Activated naive CD8-positive, alpha-beta T cell treated with anti-CD3 and anti-CD28 coated beads, Interleukin-2, amount 50 U/mL, for 16 hours (primary cell): ENCODE measurements around the gene ITK.

Source experiments
- DNase-seq: peaks from one replicate; pipeline ENCODE4 v3.0.0-alpha.2; 2020; ENCODE audit warnings: low read depth, low spot score

ITK gene

GRCh38 chr5:157180374-157181264 is at the start of gene ITK:
Gene ITK (plus strand): TSS chr5:157180840. CDS start chr5:157180978, 138 bp downstream.
- no peak for DNase-seq

GRCh38 chr5:157130925-157131324 is 49.7 kb upstream of the ITK start:
- DNase-seq = no peak

DNA sequence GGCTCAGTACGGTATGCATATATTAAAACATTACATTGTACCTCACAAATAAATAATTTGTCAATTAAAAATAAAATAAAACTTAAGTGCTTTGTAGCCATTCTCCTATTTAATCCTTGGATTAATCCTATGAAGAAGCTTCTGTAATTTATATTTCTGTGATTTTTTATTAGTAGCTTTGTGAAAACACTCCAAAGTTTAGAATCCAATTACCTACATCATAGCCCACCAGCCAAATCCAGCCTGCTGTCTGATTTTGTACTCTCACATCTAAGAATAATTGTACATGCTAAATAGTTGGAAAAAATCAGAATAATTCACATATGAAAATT is 48.4 kb upstream of the ITK start:
- no peak for DNase-seq

DNA sequence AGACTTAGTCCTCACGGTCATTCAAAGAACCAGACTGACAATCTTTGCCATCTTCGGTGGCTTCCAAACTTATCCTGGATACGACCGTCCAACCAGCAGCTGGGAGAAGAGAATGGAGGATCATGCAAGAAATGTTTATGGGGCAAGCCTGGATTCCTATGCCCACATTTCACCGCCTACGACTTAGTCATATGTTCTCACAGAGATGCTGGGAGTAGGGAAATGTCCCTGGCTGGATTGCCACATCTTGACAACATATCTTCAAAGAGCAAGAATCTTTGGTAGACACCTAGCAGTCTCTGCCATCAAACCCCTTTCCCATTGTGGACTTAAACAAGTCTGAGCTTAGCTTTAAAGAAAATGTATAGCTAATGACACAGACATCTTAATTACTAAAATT is 42.9 kb upstream of the ITK start:
- no peak for DNase-seq

DNA sequence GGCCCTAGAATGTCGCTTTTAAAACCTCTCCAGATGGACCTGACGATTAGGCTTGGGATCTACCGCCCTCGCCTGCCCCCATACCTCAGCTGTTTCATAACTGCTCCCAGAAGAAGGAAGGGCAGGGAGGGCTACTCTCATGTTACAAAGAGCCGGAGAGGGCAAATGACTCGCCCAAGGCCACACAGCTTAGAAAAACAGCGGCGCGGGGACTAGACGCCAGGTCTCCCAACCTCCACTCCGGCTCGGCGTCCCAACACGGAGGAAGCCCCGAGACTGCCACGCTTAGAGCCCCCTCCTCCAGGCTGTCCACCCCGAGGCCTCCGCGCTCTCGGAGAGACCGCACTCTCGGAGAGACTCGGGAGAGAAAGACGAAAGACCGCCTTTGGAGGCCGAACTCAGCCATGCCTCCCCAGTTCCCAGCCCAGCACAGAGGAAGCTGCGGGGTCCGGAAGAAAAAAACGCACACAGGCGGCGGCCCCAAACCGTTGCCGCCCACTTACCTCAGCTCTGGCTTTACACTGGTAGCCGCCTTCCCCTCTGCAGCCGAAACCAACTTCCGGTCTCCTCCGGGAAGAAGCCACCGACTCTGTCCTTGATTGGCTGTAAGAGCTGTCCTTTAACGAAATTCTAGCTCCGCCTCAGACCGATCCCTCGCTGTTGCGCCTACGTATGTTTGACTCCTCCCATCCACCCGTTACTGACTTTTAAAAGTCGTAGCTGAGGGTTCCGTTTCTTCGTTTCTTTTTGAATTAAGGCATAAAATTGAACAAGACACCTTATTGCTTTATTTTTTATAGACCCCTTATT is 38.1 kb upstream of the ITK start, which contains the start of gene MED7:
Gene MED7, minus strand, starts transcription at position 549 of the 810 bp plus-strand sequence. CDS start 3,434 bp downstream, outside the sequence.
- peak; percentile 82 for DNase-seq

- peak; percentile 25 for DNase-seq
Observed at GRCh38 chr5:157143127-157143971, 37.3 kb upstream of the ITK start.

DNA sequence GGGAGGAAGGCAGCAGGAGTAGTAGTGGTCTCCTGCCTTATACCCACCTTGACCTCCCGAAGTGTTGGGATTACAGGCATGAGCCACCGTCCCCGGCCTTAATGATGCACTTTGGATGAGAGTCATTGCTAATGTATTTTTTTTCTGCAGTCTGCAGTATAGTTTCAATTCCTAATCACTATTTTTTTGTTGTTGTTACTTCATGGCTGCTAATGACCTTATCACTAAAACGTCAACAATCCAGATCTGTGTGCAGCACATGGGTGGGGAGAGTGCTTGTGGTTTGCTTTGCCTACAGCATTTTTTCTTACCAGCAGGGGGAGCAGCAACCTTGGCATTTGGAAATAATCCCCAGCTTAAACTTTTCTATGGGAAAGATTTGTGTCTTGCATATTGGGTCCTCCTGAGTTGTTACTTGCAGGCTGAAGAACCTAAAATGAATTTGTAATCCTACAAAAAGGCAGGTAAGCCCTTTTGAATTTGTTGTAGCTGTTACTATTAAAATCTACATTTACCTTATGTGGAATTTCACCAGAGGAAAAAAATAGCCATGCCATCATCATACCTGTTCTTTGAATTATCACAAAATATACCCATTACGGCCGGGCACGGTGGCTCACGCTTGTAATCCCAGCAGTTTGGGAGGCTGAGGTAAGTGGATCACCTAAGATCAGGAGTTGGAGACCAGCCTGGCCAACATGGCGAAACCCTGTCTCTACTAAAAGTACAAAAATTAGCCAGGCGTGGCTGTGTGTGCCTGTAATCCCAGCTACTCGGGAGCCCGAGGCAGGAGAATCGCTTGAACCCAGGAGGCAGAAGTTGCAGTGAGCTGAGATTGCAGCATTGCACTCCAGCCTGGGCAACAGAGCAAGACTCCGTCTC is 31.7 kb upstream of the ITK start:
- peak; percentile 74 for DNase-seq

GRCh38 chr5:157150995-157151394 is 29.6 kb upstream of the ITK start:
- no peak for DNase-seq

DNA sequence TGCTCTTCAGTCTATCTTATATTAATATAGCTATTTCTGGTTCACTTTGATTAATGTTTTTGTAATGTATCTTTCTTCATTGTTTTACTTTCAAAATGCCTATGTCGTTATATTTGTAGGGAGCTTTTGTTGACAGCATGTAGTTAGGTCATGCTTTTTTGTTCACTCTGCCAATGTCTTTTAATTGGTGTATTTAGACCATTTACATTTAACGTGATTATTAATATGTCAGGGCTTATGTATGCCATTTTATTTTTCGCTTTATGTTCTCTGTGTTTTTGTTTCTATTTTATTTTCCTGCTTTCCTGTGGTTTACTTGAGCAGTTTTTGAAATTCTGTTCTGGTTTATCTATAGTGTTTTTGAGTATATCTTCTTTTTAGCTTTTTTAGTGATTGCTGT is 25.3 kb upstream of the ITK start:
- no peak for DNase-seq

DNA sequence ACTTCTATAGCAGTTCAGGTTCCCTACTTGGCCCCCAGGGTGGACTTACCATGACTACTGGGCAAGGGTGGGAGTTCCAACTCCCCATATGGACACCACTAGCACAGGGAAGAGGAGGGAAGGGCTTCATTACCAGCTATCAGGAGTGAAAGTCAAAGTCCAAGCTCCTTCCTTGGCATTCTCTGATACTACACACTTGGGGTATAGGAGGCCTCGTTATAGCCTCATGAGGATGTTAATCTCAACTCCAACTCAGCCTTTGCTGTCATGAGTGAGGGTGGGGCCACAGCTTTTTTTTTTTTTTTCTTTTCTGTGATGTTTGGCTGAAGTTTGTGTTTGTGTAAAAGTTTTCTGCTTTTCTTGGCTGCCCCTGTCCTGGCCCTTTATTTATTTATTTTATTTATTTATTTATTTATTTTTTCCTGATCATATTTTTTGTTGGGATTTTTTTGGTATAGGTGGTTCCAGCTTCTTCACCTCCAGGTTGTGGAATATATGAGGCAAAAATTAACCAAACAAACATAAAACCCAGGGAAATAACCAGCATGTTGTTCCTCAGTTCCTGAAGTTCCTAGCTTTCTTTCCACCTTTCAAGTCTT is 23.2 kb upstream of the ITK start:
- DNase-seq = no peak

DNA sequence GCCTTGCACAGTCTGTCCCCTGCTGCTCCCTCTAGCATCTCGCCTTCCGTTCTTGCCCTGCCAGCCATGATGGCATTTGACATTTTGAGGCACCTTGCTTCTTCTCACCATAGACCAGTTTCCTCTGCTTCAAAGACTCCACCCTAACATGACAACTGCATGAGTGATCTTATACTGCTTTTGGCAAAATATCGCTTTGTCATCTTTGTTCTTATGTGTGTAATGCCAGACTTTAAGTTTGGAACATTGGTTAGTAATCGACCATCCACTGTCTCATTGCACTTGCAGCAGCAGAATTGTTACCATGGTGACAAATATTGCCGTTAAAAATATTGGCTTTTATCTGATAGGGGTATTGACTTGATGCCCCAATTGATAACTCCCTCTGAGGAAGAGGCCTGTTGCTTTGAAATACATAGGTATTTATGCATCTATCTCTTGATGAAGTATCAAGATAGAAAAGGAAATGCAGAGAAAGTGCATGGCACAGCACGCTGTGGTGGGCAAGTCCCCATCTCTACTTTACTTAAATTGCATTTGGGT is 21.4 kb upstream of the ITK start:
- no peak for DNase-seq

DNA sequence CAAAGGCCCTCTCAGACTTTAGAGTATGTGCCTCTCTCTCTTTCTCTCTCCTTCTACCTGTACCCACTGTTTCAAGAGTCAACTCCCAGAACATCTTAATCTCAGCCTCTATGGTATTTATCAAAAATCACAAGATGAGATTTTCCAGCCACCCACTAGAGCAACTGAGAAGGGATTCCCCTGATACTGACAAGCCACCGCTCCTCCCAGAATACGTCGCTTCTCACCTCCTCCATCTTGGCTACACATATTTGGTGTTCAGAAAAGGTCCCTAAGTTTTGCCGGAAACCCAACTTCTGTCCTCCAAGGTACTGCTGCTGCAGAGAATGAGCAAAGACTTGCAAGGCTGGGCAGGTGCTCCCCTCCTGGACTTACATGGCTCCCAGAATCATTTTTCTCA is 20.6 kb upstream of the ITK start:
- DNase-seq = no peak

- no peak for DNase-seq
Observed at GRCh38 chr5:157161996-157162395, 18.6 kb upstream of the ITK start.

- DNase-seq = no peak
Observed at GRCh38 chr5:157162919-157163510, 17.6 kb upstream of the ITK start.

- no peak for DNase-seq
Observed at GRCh38 chr5:157164521-157164920, 16.1 kb upstream of the ITK start.

DNA sequence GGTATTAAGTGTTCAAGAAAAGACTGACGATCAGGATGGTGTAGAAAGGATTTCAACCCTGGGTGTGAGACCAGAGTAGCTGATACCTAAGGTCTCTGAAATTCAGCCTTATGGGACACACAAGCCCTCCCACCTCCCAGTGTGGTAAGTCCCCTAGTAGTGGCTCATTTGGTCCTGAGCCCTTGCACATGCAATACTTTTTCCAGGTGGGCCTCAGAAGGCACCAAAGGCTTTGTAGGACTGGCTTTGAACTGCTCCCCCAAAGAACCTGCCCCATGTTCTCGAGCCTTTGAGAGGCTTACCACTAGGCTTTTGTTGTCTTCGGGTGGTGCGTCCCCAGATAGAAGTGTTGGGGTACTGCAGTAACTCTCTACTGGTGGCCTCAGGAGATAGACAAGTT is 15.4 kb upstream of the ITK start:
- no peak for DNase-seq

DNA sequence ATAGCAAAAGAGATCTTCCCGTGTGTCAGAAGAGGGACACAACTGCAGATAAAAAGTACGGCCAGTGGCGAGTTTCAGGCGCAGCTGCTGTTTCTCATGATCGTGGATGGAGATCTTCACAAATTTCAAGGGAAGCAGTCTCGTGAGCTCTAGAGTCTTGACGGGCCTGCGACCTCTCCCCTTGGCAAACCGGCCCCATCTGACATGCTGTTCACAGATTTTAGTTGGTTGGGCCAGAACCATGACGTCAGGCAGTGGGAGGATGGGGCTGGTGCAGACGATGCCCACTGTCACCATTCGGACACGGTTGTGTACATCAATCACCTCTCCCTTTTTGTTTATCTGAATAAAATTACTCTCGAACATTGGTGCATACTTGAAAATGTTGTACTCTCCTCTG is 15.0 kb upstream of the ITK start:
- DNase-seq = no peak

- DNase-seq = no peak
Observed at GRCh38 chr5:157166214-157167213, 14.1 kb upstream of the ITK start, which contains the start of gene GARIN3. Gene GARIN3 (minus strand): TSS chr5:157166264. CDS start chr5:157166168, 96 bp downstream.
